Right lobe of liver (tissue), 4 donors: Measurements from ENCODE around the gene CNTNAP5.

Experiments
- POLR2A ChIP-seq: fragments of 450-650 bp; IDR thresholded peaks from one replicate; pipeline ENCODE4 v1.6.1; 2017; ENCODE audit warnings: antibody characterized with exemption, mild to moderate bottlenecking
- TF ChIP-seq, protein P1 (sequence below), 4 donors: fragments of 200-600 bp in 3 of 4; fragments of 450-650 bp in 1 of 4; IDR thresholded peaks; one replicate each; pipeline versions ENCODE4 v1.5.1 to v1.8.0; 2016 to 2022; ENCODE audit warnings: antibody characterized with exemption in 4 of 4, mild to moderate bottlenecking in 2 of 4
- donor health status: DM: no; HTN: no; CAD: no.
- donor health status: DM: no; HTN: no; CAD: no.
- donor health status: DM: no; HTN: yes; CAD: no.

DNA sequence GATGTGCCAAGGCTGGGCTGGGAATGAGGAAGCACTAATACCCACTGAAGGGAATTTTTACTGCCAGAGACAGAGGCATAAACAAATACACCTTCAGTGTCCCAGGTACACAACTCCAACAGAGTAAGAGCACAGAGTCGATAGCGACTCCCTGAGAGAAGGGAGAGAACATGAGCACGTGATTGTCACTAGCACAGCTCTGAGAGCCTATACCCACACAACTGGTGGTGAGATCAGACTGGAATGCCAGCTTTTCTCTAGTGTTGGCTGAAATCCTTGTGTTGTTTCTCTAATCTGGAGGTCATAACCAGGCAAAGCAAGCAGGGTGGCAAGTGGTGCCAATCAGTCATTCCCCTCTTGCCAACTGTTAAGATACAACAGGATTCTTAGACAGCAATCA is 377.2 kb downstream of the CNTNAP5 start:
- TF ChIP-seq, protein P1, sequence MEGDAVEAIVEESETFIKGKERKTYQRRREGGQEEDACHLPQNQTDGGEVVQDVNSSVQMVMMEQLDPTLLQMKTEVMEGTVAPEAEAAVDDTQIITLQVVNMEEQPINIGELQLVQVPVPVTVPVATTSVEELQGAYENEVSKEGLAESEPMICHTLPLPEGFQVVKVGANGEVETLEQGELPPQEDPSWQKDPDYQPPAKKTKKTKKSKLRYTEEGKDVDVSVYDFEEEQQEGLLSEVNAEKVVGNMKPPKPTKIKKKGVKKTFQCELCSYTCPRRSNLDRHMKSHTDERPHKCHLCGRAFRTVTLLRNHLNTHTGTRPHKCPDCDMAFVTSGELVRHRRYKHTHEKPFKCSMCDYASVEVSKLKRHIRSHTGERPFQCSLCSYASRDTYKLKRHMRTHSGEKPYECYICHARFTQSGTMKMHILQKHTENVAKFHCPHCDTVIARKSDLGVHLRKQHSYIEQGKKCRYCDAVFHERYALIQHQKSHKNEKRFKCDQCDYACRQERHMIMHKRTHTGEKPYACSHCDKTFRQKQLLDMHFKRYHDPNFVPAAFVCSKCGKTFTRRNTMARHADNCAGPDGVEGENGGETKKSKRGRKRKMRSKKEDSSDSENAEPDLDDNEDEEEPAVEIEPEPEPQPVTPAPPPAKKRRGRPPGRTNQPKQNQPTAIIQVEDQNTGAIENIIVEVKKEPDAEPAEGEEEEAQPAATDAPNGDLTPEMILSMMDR (IDR thresholded peaks at IDR 0.05) = no peak
- no peak for TF ChIP-seq POLR2A
